PFSK-1 (cell line): Measurements from ENCODE around the gene SPAG9.

Experiments used
- FOXP2 ChIP-seq: optimal IDR thresholded peaks from 2 replicates; pipeline ENCODE3; 2011; ENCODE audit warnings: borderline replicate concordance, control low read depth, inconsistent platforms; ENCODE audit not compliant: insufficient read depth; ENCODE audit errors: extremely low read length, extremely low read depth
- POLR2AphosphoS5 ChIP-seq: IDR thresholded peaks from 2 replicates; pipeline ENCODE4 v1.6.1; 2012; ENCODE audit warnings: low read depth, mild to moderate bottlenecking, control low read depth, low read length, moderate library complexity
- REST ChIP-seq, 2 experiments: IDR thresholded peaks; 2 replicates each; pipeline versions ENCODE4 v1.6.1 to v1.8.0; 2011 to 2012; ENCODE audit warnings: low read depth in 2 of 2, low read length in 2 of 2, control low read depth in 1 of 2, inconsistent platforms in 1 of 2, mild to moderate bottlenecking in 1 of 2, moderate library complexity in 1 of 2; ENCODE audit not compliant: insufficient read depth in 1 of 2
- SIN3A ChIP-seq: IDR thresholded peaks from 2 replicates; pipeline ENCODE4 v1.6.1; 2012; ENCODE audit warnings: mild to moderate bottlenecking, low read length, moderate library complexity, borderline replicate concordance; ENCODE audit not compliant: insufficient read depth
- TAF1 ChIP-seq: IDR thresholded peaks from 2 replicates; pipeline ENCODE4 v1.6.1; 2012; ENCODE audit warnings: low read length, control low read depth, borderline replicate concordance; ENCODE audit not compliant: insufficient read depth

GRCh38 chr17:50922107-50922506 lies 198.6 kb downstream of the SPAG9 start:
- TF ChIP-seq POLR2AphosphoS5 (no peak), REST (IDR thresholded peaks at IDR 0.05; ENCODE audit: insufficient read depth in 1 of 2, low read depth in 2 of 2, low read length in 2 of 2) (no peak), TAF1 (no peak), SIN3A (no peak), FOXP2 (no peak)
